HCT116 (cell line): ENCODE results near the gene SNX9. TPM values are rescaled to one million over a fixed set of nuclear protein-coding genes. Genes with fewer than 3 reads are reported as not detected.

Experiments
- ATAC-seq: fragments of 200-7000 bp; cut with Tn5 transposase; 2 replicates; pipeline ENCODE4 v1.9.1; 2020; ENCODE audit warnings: mild to moderate bottlenecking, moderate library complexity
- BruUV-seq: library from RNA; stranded (reverse); fragments of 400-500 nt; replicated peaks from 2 replicates; lab custom pipeline; 2021; lab: Mats Ljungman, UMichigan
- CTCF ChIA-PET: fragments of 300-600 bp; sonication (Branson Sonifier 250); formaldehyde crosslinking; loops from one replicate; lab custom pipeline; 2021; ENCODE audit warnings: antibody characterized with exemption; lab: Charles Lee
- POLR2A ChIA-PET: fragments of 300-600, 350-600 bp; sonication (Branson Sonifier 250); formaldehyde crosslinking; loops from one replicate; lab custom pipeline; 2021; ENCODE audit warnings: antibody characterized with exemption; lab: Charles Lee
- RAD21 ChIA-PET, 2 experiments: fragments of 300-600 bp; sonication (Branson Sonifier 250); formaldehyde crosslinking; loops; one replicate each; lab custom pipeline; 2023; ENCODE audit warnings: low total read pairs in 2 of 2; ENCODE audit not compliant: uncharacterized antibody in 2 of 2, unreplicated experiment in 2 of 2, low non-redundant PET in 1 of 2; lab: Charles Lee
- DNase-seq: peaks from one replicate; pipeline ENCODE4 v3.0.0-alpha.2; 2010; ENCODE audit warnings: low read depth, low spot score
- H2AFZ ChIP-seq: fragments of 200-600 bp; shearing (Covaris generic), sonication (generic); 2 replicates; pipeline ENCODE4 v1.6.1; 2017; ENCODE audit warnings: low read depth, mixed run types, mixed read lengths, antibody characterized with exemption, low read length; ENCODE audit not compliant: poor library complexity, severe bottlenecking
- H3K27ac ChIP-seq: 2 replicates; pipeline ENCODE4 v1.5.1; 2012; ENCODE audit warnings: low read depth, low read length
- H3K27me3 ChIP-seq: fragments of 200-600 bp; sonication (generic); 2 replicates; pipeline ENCODE4 v1.6.1; 2016; ENCODE audit warnings: mixed run types, low read length, mixed read lengths; ENCODE audit not compliant: insufficient read depth
- H3K36me3 ChIP-seq, 2 experiments: fragments of 200-500 bp in 1 of 2; fragments of 200-600 bp in 1 of 2; sonication (Bioruptor generic) in 1 of 2; sonication (generic) in 1 of 2; 2 replicates each; pipeline versions ENCODE4 v1.5.1 to v1.6.1; 2014 to 2016; ENCODE audit warnings: low read length in 2 of 2, inconsistent platforms in 1 of 2, mixed read lengths in 1 of 2, mixed run types in 1 of 2; ENCODE audit not compliant: insufficient read depth in 2 of 2, control insufficient read depth in 1 of 2
- H3K4me1 ChIP-seq, 2 experiments: fragments of 200-600 bp in 1 of 2; sonication (generic) in 1 of 2; 2 replicates each; pipeline versions ENCODE4 v1.5.1 to v1.6.1; 2012 to 2017; ENCODE audit warnings: low read length in 2 of 2, inconsistent platforms in 1 of 2, mild to moderate bottlenecking in 1 of 2, mixed read lengths in 1 of 2, mixed run types in 1 of 2, moderate library complexity in 1 of 2; ENCODE audit not compliant: insufficient read depth in 2 of 2, control insufficient read depth in 1 of 2
- H3K4me2 ChIP-seq: fragments of 200-600 bp; sonication (generic); 2 replicates; pipeline ENCODE4 v1.6.1; 2017; ENCODE audit warnings: mixed run types, low read length, mixed read lengths
- H3K4me3 ChIP-seq, 2 experiments: fragments of 200-600 bp in 1 of 2; sonication (generic) in 1 of 2; replicated peaks in 1 of 2; 2 replicates each; pipeline ENCODE4 v1.5.1; 2011 to 2016; ENCODE audit warnings: low read length in 2 of 2, control low read depth in 1 of 2, low read depth in 1 of 2, mild to moderate bottlenecking in 1 of 2, mixed read lengths in 1 of 2, mixed run types in 1 of 2
- H3K79me2 ChIP-seq: fragments of 200-600 bp; sonication (generic); 2 replicates; pipeline ENCODE4 v1.6.1; 2017; ENCODE audit warnings: mild to moderate bottlenecking, mixed run types, low read length, moderate library complexity, mixed read lengths; ENCODE audit not compliant: insufficient read depth
- H3K9ac ChIP-seq: fragments of 200-600 bp; sonication (generic); 2 replicates; pipeline ENCODE4 v1.6.1; 2016; ENCODE audit warnings: low read length, mixed read lengths
- H3K9me2 ChIP-seq: fragments of 200-600 bp; sonication (generic), shearing (Covaris generic); 2 replicates; pipeline ENCODE4 v1.6.1; 2017; ENCODE audit warnings: mixed run types, mild to moderate bottlenecking, moderate library complexity; ENCODE audit not compliant: insufficient read depth
- H3K9me3 ChIP-seq, 2 experiments: fragments of 200-500 bp in 1 of 2; fragments of 200-600 bp in 1 of 2; sonication (Bioruptor generic) in 1 of 2; sonication (generic) in 1 of 2; 2 replicates each; pipeline ENCODE4 v1.6.1; 2014 to 2017; ENCODE audit warnings: low read length in 2 of 2, mixed read lengths in 2 of 2, inconsistent platforms in 1 of 2, low read depth in 1 of 2, mild to moderate bottlenecking in 1 of 2, mixed run types in 1 of 2, moderate library complexity in 1 of 2; ENCODE audit not compliant: control insufficient read depth in 1 of 2, insufficient read depth in 1 of 2
- H4K20me1 ChIP-seq: fragments of 200-600 bp; sonication (generic), shearing (Covaris generic); 2 replicates; pipeline ENCODE4 v1.6.1; 2017; ENCODE audit warnings: mixed run types, mild to moderate bottlenecking, moderate library complexity; ENCODE audit not compliant: insufficient read depth
- EZH2phosphoT487 ChIP-seq: fragments of 200-600 bp; IDR thresholded peaks from 2 replicates; pipeline ENCODE4 v1.6.1; 2018; ENCODE audit warnings: antibody characterized with exemption, borderline replicate concordance
- YY1 ChIP-seq: IDR thresholded peaks from 2 replicates; pipeline ENCODE4 v1.6.1; 2011; ENCODE audit warnings: low read length, low read depth, moderate library complexity, mild to moderate bottlenecking; ENCODE audit not compliant: insufficient replicate concordance; ENCODE audit errors: extremely low read depth
- ZNF274 ChIP-seq: fragments of 200-500 bp; sonication (Bioruptor generic); IDR thresholded peaks from 2 replicates; pipeline ENCODE4 v1.6.1; 2014; ENCODE audit warnings: mild to moderate bottlenecking, low read depth, low read length, inconsistent platforms
- intact Hi-C: fragments of 100-400 bp; cut with micrococcal nuclease; formaldehyde crosslinking; loops from 2 replicates; pipeline ENCODE4 v1.10.0; 2022
- total RNA-seq: library from RNA; stranded (reverse); gene quantifications from one replicate; pipeline ENCODE4 v1.2.1, GENCODE V29; 2021; ENCODE audit not compliant: unreplicated experiment
- TF ChIP-seq, protein P1 (sequence below): IDR thresholded peaks from 2 replicates; pipeline ENCODE4 v1.6.1; 2012
- TF ChIP-seq, protein P2 (sequence below): IDR thresholded peaks from 2 replicates; pipeline ENCODE4 v1.6.1; 2012
- TF ChIP-seq, protein P3 (sequence below): IDR thresholded peaks from 2 replicates; pipeline ENCODE4 v1.6.1; 2011; ENCODE audit warnings: mild to moderate bottlenecking, low read length, moderate library complexity; ENCODE audit not compliant: insufficient replicate concordance; ENCODE audit errors: extremely low read depth

The SNX9 gene
- total RNA-seq, 1 experiment from 2014 or later, result 42.5 TPM

DNA sequence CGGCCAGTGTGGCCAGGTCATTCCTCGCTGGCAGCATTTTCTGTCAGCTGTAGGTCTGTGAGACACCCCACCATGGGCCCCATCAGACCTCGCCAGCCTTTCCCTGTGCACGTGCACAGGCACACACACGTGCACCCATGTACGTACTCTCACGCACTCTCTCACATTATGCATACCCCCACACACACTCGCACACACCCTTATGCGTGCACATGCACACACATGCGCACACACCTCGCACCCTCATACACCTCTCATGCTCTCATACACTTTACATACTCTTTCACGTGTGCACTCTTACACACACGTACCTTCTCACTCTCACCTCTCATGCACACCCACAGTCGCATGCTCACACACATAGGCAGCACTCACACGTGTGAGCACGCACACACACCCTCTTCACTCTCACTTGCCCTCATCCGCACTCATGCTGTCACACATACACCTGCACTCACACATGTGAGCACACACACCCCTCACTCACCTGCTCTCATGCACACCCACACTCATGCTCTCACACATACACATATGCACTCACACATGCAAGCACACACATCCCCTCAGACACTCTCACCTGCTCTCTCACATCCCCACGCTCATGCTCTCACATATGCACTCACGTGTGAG is 46.7 kb downstream of the SNX9 start:
- Histone ChIP-seq H3K9ac (no peak overlapping the region), H3K27ac (no peak overlapping the region), H3K36me3 (0 out of 4 replicates have a peak, but pooled peaks cover 2 to 7% of the 10 kb centered on the region in 2 experiments), H3K9me3 (no peaks in the 10 kb centered on the region), H3K27me3 (no peaks in the 10 kb centered on the region), H2AFZ (no peak overlapping the region), H3K4me2 (no peak overlapping the region), H3K4me3 (no peak overlapping the region), H3K79me2 (peaks cover 32% of the 10 kb centered on the region)
- ChIA-PET CTCF (no interaction called here), RAD21 (no interaction called here), POLR2A (no interaction called here)
- no peak for ATAC-seq
- intact Hi-C loops, result loop anchor here (5.0 to 10.0 kb wide), 3 partner anchors 47 to 552 kb away; partner anchors contain the start of gene SNX9
- BruUV-seq, result no TSS peak
- TF ChIP-seq, protein P1, sequence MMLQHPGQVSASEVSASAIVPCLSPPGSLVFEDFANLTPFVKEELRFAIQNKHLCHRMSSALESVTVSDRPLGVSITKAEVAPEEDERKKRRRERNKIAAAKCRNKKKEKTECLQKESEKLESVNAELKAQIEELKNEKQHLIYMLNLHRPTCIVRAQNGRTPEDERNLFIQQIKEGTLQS, result no peak
- TF ChIP-seq YY1, result no peak
- TF ChIP-seq EZH2phosphoT487, result no peak
- TF ChIP-seq, protein P2, sequence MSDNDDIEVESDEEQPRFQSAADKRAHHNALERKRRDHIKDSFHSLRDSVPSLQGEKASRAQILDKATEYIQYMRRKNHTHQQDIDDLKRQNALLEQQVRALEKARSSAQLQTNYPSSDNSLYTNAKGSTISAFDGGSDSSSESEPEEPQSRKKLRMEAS, result no peak
- TF ChIP-seq ZNF274, result no peak
- TF ChIP-seq, protein P3, sequence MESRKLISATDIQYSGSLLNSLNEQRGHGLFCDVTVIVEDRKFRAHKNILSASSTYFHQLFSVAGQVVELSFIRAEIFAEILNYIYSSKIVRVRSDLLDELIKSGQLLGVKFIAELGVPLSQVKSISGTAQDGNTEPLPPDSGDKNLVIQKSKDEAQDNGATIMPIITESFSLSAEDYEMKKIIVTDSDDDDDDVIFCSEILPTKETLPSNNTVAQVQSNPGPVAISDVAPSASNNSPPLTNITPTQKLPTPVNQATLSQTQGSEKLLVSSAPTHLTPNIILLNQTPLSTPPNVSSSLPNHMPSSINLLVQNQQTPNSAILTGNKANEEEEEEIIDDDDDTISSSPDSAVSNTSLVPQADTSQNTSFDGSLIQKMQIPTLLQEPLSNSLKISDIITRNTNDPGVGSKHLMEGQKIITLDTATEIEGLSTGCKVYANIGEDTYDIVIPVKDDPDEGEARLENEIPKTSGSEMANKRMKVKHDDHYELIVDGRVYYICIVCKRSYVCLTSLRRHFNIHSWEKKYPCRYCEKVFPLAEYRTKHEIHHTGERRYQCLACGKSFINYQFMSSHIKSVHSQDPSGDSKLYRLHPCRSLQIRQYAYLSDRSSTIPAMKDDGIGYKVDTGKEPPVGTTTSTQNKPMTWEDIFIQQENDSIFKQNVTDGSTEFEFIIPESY, result no peak
- TF ChIP-seq, all 23 proteins: peak for 0
- H4K20me1 ChIP-seq, result no peaks in the 10 kb centered on the region
- peaks cover 4 to 13% of the 10 kb centered on the region in 2 experiments; a peak in 3 of 4 replicates for H3K4me1 ChIP-seq
- DNase-seq, result no peak
- no peaks in the 10 kb centered on the region for H3K9me2 ChIP-seq
